Measurements from ENCODE around the gene FOXM1. TPM values are rescaled to one million over a fixed set of nuclear protein-coding genes. Genes with fewer than 3 reads are reported as not detected.

The FOXM1 gene
- total RNA-seq, 1 experiment from 2014 or later, result 118 TPM

GRCh38 chr12:2892246-2892645, 15.3 kb upstream of the FOXM1 start:
- no peak overlapping the region for H3K27ac Mint-ChIP-seq
- 0 out of 2 replicates have a peak overlapping the region, but pooled peaks have one; percentile 27 for H3K4me3 Mint-ChIP-seq
- no peak for TF ChIP-seq GTF2I (CRISPR knock-in tag; conservative IDR thresholded peaks at IDR 0.05)
- no peak for TF ChIP-seq MLX (CRISPR knock-in tag; IDR thresholded peaks at IDR 0.05)
- no peak for TF ChIP-seq MYBL2 (CRISPR knock-in tag; IDR thresholded peaks at IDR 0.05)
- TF ChIP-seq ESRRA (CRISPR knock-in tag; IDR thresholded peaks at IDR 0.05; ENCODE audit: borderline replicate concordance), result no peak
- no peak for TF ChIP-seq ZNF317 (CRISPR knock-in tag; IDR thresholded peaks at IDR 0.05; ENCODE audit: borderline replicate concordance, low read depth)
- no peak for TF ChIP-seq ETV6 (CRISPR knock-in tag; IDR thresholded peaks at IDR 0.05)
- no peak for TF ChIP-seq FOXK1 (CRISPR knock-in tag; IDR thresholded peaks at IDR 0.05)
- no peak for TF ChIP-seq FOXP4 (CRISPR knock-in tag; IDR thresholded peaks at IDR 0.05)
- no peak for TF ChIP-seq GRHL2 (CRISPR knock-in tag; IDR thresholded peaks at IDR 0.05; ENCODE audit: insufficient replicate concordance, severe bottlenecking)
- TF ChIP-seq IRF1 (CRISPR knock-in tag; IDR thresholded peaks at IDR 0.05), result no peak
- no peak for TF ChIP-seq TEAD1 (CRISPR knock-in tag; IDR thresholded peaks at IDR 0.05)
- no peak for TF ChIP-seq EMX1 (CRISPR knock-in tag; IDR thresholded peaks at IDR 0.05)
- TF ChIP-seq SMAD4 (CRISPR knock-in tag; IDR thresholded peaks at IDR 0.05), result no peak
- TF ChIP-seq ZNF416 (CRISPR knock-in tag; IDR thresholded peaks at IDR 0.05), result no peak
- ATAC-seq, result no peak
- peaks cover 18% of the 10 kb centered on the region for H3K4me1 Mint-ChIP-seq
- ChIA-PET CTCF (interaction anchor here (0.9 to 1.4 kb wide), 3 partner anchors 46 to 149 kb away, joined by 3 to 8 read pairs (median 3); no protein-coding TSS in a partner anchor), POLR2A (interaction anchor here (3.4 kb wide), 1 partner anchor 15 kb away, joined by 24 read pairs; the partner anchor contains the start of genes FOXM1 and RHNO1)
- no peaks in the 10 kb centered on the region; the same call in 1 of the 2 replicates for H3K27me3 Mint-ChIP-seq (ENCODE audit: low read depth)
- DNase-seq (ENCODE audit: low spot score), result no peak
- no peaks in the 10 kb centered on the region for H3K9me3 Mint-ChIP-seq
- H3K36me3 Mint-ChIP-seq, result peaks cover 12% of the 10 kb centered on the region

- Mint-ChIP-seq H3K9me3 (no peaks in the 10 kb centered on the region), H3K4me3 (peak overlapping the region; percentile 78), H3K27ac (peak overlapping the region; percentile 93), H3K36me3 (peaks cover 12% of the 10 kb centered on the region), H3K4me1 (peaks cover 18% of the 10 kb centered on the region), H3K27me3 (ENCODE audit: low read depth) (no peaks in the 10 kb centered on the region; the same call in 1 of the 2 replicates)
- peak; percentile 54 for DNase-seq (ENCODE audit: low spot score)
- ChIA-PET CTCF (interaction anchor here (0.9 to 2.3 kb wide), 9 partner anchors 14 to 150 kb away, joined by 3 to 24 read pairs (median 8); partner anchors contain the start of genes FOXM1 and RHNO1), POLR2A (interaction anchor here (0.7 to 3.4 kb wide), 5 partner anchors 13 to 148 kb away, joined by 3 to 24 read pairs (median 3); partner anchors contain the start of genes FOXM1 and RHNO1)
- ATAC-seq, result peak; percentile 16
- TF ChIP-seq HMGA2 (CRISPR knock-in tag; IDR thresholded peaks at IDR 0.05) (no peak), ZSCAN18 (CRISPR knock-in tag; IDR thresholded peaks at IDR 0.05) (no peak), PRDM15 (CRISPR knock-in tag; IDR thresholded peaks at IDR 0.05) (peak; percentile 83), USF2 (CRISPR knock-in tag; IDR thresholded peaks at IDR 0.05) (no peak), ELF4 (CRISPR knock-in tag; IDR thresholded peaks at IDR 0.05; ENCODE audit: low read depth) (no peak), KAT7 (CRISPR knock-in tag; IDR thresholded peaks at IDR 0.05; ENCODE audit: borderline replicate concordance) (no peak), GTF2I (CRISPR knock-in tag; conservative IDR thresholded peaks at IDR 0.05) (peak; percentile 86), AR (CRISPR knock-in tag; IDR thresholded peaks at IDR 0.05) (no peak)
Measured at GRCh38 chr12:2891240-2892053, 14.5 kb upstream of the FOXM1 start.
